Left ventricle myocardium inferior (tissue), 1 donor: ENCODE data around the gene DNAJC25. TPM values are rescaled to one million over a fixed set of nuclear protein-coding genes. Genes with fewer than 3 reads are reported as not detected.

ENCODE experiments used
- DNase-seq: peaks from one replicate; pipeline ENCODE4 v3.0.0-alpha.2; 2020
- H3K27ac ChIP-seq: fragments of 200-600 bp; replicated peaks from 2 replicates; pipeline ENCODE4 v1.8.0; 2021
- H3K27me3 ChIP-seq: fragments of 200-600 bp; 2 replicates; pipeline ENCODE4 v1.8.0; 2021; ENCODE audit warnings: low read depth
- H3K36me3 ChIP-seq: fragments of 200-600 bp; 2 replicates; pipeline ENCODE4 v1.8.0; 2021
- H3K4me1 ChIP-seq: fragments of 200-600 bp; 2 replicates; pipeline ENCODE4 v1.8.0; 2021
- H3K4me3 ChIP-seq: fragments of 200-600 bp; 2 replicates; pipeline ENCODE4 v1.8.0; 2021; ENCODE audit warnings: mild to moderate bottlenecking, moderate library complexity
- H3K9me3 ChIP-seq: fragments of 200-600 bp; replicated peaks from 2 replicates; pipeline ENCODE4 v1.8.0; 2021
- CTCF ChIP-seq: fragments of 200-600 bp; IDR thresholded peaks from 2 replicates; pipeline ENCODE4 v1.8.0; 2021; ENCODE audit warnings: antibody characterized with exemption, mild to moderate bottlenecking, borderline replicate concordance
- intact Hi-C: fragments of 100-400 bp; cut with micrococcal nuclease; formaldehyde crosslinking; loops from one replicate; pipeline ENCODE4 v1.11.0; 2022
- total RNA-seq: library from RNA; stranded (reverse); fragmentation: NEBNext Ultra II Directional; extraction: Animal tissue kit (Norgen Biotek cat#: 25700); gene quantifications from one replicate; pipeline ENCODE4 v1.2.1, GENCODE V29; 2021
- donor health status: DM: no; HTN: yes; CAD: no; lungs with severe emphysema.

Gene DNAJC25
- total RNA-seq, 1 donor from 2014 or later: 5.5 TPM

DNA sequence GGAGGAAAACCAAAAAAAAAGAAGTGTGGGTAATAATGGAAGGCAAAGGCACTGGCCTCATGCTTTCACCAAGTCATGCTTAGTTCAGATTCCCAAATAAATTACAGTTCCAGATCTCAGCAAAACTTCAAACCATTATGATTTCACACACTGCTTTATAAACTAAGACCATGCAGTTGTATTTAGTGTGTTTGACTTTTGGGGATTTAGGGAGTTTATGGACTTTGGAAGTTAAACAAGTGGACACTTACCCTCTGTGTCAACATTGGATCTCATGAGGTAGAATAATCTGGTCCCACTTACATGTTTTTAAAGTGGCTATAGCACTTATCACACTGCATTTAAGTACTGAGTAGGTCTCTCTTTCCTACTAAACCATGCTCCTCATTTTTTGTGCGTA, 3.7 kb downstream of the DNAJC25 start:
- TF ChIP-seq CTCF: no peak
- Histone ChIP-seq H3K36me3 (no peaks in the 10 kb centered on the region), H3K9me3 (no peaks in the 10 kb centered on the region), H3K4me3 (no peak overlapping the region), H3K27ac (no peak overlapping the region), H3K4me1 (peaks cover 66% of the 10 kb centered on the region), H3K27me3 (no peaks in the 10 kb centered on the region)
- intact Hi-C loops: no loop called here
- DNase-seq: no peak

- intact Hi-C loops: no loop called here
- Histone ChIP-seq H3K4me3 (no peak overlapping the region), H3K4me1 (peaks cover 43% of the 10 kb centered on the region), H3K9me3 (no peaks in the 10 kb centered on the region), H3K27ac (no peak overlapping the region), H3K36me3 (no peaks in the 10 kb centered on the region), H3K27me3 (no peaks in the 10 kb centered on the region)
- no peak for DNase-seq
- TF ChIP-seq CTCF: no peak
These were observed 6.4 kb downstream of the DNAJC25 start for GRCh38 chr9:111637421-111637950.

DNA sequence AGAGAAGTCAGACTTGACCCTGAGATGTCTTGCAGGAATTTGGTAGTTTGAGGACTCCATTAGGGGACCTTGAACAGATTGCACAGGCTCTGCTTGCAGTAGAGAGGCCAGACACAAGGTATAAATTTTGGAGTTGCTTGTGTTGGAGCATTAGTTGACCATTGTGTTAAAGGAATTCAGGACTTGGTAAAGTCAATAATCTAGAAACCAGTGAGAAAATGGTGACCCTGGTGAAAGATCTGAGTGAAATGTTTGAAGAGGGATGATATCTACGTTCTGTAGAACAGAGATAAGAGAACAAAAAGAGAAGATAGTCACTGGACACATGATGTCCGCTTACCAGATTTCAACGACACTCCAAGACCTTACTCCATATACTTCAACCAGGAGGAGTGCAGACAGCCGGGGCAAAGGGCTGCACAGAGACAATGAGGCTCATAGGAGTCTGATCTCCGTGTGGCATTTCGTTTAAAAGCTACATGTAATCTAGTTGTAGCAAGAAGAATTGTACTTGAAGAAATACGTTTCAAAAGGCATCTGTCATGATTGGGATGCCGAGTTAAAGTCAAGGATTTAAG, 13.2 kb downstream of the DNAJC25 start:
- H3K36me3 ChIP-seq: peaks cover 29% of the 10 kb centered on the region
- H3K27ac ChIP-seq: no peak overlapping the region
- DNase-seq: no peak
- H3K27me3 ChIP-seq: no peaks in the 10 kb centered on the region
- no peaks in the 10 kb centered on the region for H3K9me3 ChIP-seq
- TF ChIP-seq CTCF: no peak
- intact Hi-C loops: no loop called here
- peaks cover under 1% of the 10 kb centered on the region for H3K4me1 ChIP-seq
- H3K4me3 ChIP-seq: no peak overlapping the region

- Histone ChIP-seq H3K4me3 (no peak overlapping the region), H3K36me3 (peaks cover 44% of the 10 kb centered on the region)
- intact Hi-C loops: no loop called here
These were observed 14.7 kb downstream of the DNAJC25 start for GRCh38 chr9:111645806-111646205.

GRCh38 chr9:111646417-111646816, 15.3 kb downstream of the DNAJC25 start:
- peaks cover 44% of the 10 kb centered on the region for H3K36me3 ChIP-seq
- intact Hi-C loops: no loop called here

More at GRCh38 chr9:111645806-111646205, 14.7 kb downstream of the DNAJC25 start:
- H3K27me3 ChIP-seq: no peaks in the 10 kb centered on the region
- no peak for DNase-seq
- TF ChIP-seq CTCF: no peak
- no peak overlapping the region for H3K27ac ChIP-seq
- H3K4me1 ChIP-seq: no peaks in the 10 kb centered on the region
- H3K9me3 ChIP-seq: no peaks in the 10 kb centered on the region

More at GRCh38 chr9:111646417-111646816, 15.3 kb downstream of the DNAJC25 start:
- no peaks in the 10 kb centered on the region for H3K27me3 ChIP-seq
- no peak for TF ChIP-seq CTCF
- no peak overlapping the region for H3K4me3 ChIP-seq
- no peaks in the 10 kb centered on the region for H3K4me1 ChIP-seq
- DNase-seq: no peak
- no peak overlapping the region for H3K27ac ChIP-seq
- no peaks in the 10 kb centered on the region for H3K9me3 ChIP-seq
